ENCODE data around the gene ACSS1. TPM values are rescaled to one million over a fixed set of nuclear protein-coding genes. Genes with fewer than 3 reads are reported as not detected.

ACSS1 gene
- total and polyA plus RNA-seq, 2 experiments from 2014 or later = 1.3 to 4.1 TPM

GRCh38 chr20:24993337-24994185 is 64.4 kb downstream of the ACSS1 start (continued):
- TF ChIP-seq ZNF462 (CRISPR knock-in tag; IDR thresholded peaks at IDR 0.05) (no peak), ZNF331 (CRISPR knock-in tag; IDR thresholded peaks at IDR 0.05; ENCODE audit: low read depth) (no peak), NANOG (IDR thresholded peaks at IDR 0.05; ENCODE audit: borderline replicate concordance) (no peak)

- peak within 1 kb of the TSS; percentile 96 for H3K4me3 Mint-ChIP-seq
- Histone ChIP-seq H3K4me2 (peak within 1 kb of the TSS; percentile 96), H3K27ac (ENCODE audit: low read depth) (no peak within 1 kb of the TSS), H3F3A (replicated peaks; ENCODE audit: low read depth) (no peaks in the 10 kb centered on the region), H2AFZ (peak within 1 kb of the TSS; percentile 95), H3K79me2 (replicated peaks; ENCODE audit: insufficient read depth) (peaks cover 46% of the 10 kb centered on the region), H3K36me3 (ENCODE audit: insufficient read depth) (no peaks in the 10 kb centered on the region), H3K27me3 (ENCODE audit: insufficient read depth) (0 out of 2 replicates have a peak, but pooled peaks cover 2% of the 10 kb centered on the region), H3K9me2 (ENCODE audit: insufficient read depth) (no peaks in the 10 kb centered on the region), H3K4me1 (ENCODE audit: insufficient read depth) (peaks cover 8% of the 10 kb centered on the region; the same call in 1 of the 2 replicates), H3K4me3 (peak within 1 kb of the TSS; percentile 93), H4K20me1 (replicated peaks; ENCODE audit: insufficient read depth) (peaks cover 20% of the 10 kb centered on the region)
- DNase-seq (ENCODE audit: low spot score) = peak; percentile 97
- H3K27me3 Mint-ChIP-seq (ENCODE audit: insufficient read depth, low read depth, poor library complexity) = peaks cover 9% of the 10 kb centered on the region
- H3K27ac Mint-ChIP-seq = peak within 1 kb of the TSS; percentile 51; the same call in 1 of the 2 replicates
- H3K9me3 Mint-ChIP-seq = no peaks in the 10 kb centered on the region; the same call in 2 of the 3 replicates
- H3K36me3 Mint-ChIP-seq (ENCODE audit: low read depth) = no peaks in the 10 kb centered on the region; the same call in 2 of the 3 replicates
- peaks cover 26% of the 10 kb centered on the region for H3K4me1 Mint-ChIP-seq
- peak; percentile 92 for ATAC-seq
- TF ChIP-seq NANOG (IDR thresholded peaks at IDR 0.05; ENCODE audit: borderline replicate concordance) (no peak), EZH2 (IDR thresholded peaks at IDR 0.05; ENCODE audit: low read depth, unreplicated experiment) (no peak), STAT1 (IDR thresholded peaks at IDR 0.05; ENCODE audit: unreplicated experiment) (no peak), CREB1 (CRISPR knock-in tag; IDR thresholded peaks at IDR 0.05; ENCODE audit: low read depth) (peak; percentile 92), ETS1 (IDR thresholded peaks at IDR 0.05) (peak; percentile 34), EZH2phosphoT487 (IDR thresholded peaks at IDR 0.05; ENCODE audit: unreplicated experiment) (no peak), REST (IDR thresholded peaks at IDR 0.05; ENCODE audit: unreplicated experiment) (no peak), POLR2AphosphoS5 (IDR thresholded peaks at IDR 0.05; ENCODE audit: low read depth) (peak; percentile 96)
Observed at GRCh38 chr20:24992487-24993205, 65.3 kb downstream of the ACSS1 start, which contains the start of gene APMAP. Gene APMAP (minus strand): TSS chr20:24992751. CDS start chr20:24992688, 63 bp downstream.
